KMS-11 (cell line): ENCODE measurements around the gene GNB1.

Experiments used
- H2AFZ ChIP-seq: fragments of 200-600 bp; sonication (generic); 2 replicates; pipeline ENCODE4 v1.6.1; 2016; ENCODE audit warnings: antibody characterized with exemption, mixed run types, low read depth
- H3K27ac ChIP-seq: fragments of 200-600 bp; sonication (generic); 2 replicates; pipeline ENCODE4 v1.6.1; 2016; ENCODE audit warnings: mild to moderate bottlenecking, mixed run types
- H3K27me3 ChIP-seq: fragments of 200-600 bp; sonication (generic); 2 replicates; pipeline ENCODE4 v1.6.1; 2017; ENCODE audit warnings: mild to moderate bottlenecking, low read depth, mixed run types, moderate library complexity; ENCODE audit not compliant: insufficient read depth
- H3K36me3 ChIP-seq: fragments of 200-600 bp; sonication (generic); 2 replicates; pipeline ENCODE4 v1.6.1; 2017; ENCODE audit warnings: mild to moderate bottlenecking, mixed run types; ENCODE audit not compliant: insufficient read depth
- H3K4me1 ChIP-seq: fragments of 200-600 bp; sonication (generic); 2 replicates; pipeline ENCODE4 v1.6.1; 2016; ENCODE audit warnings: mild to moderate bottlenecking, low read depth, mixed run types; ENCODE audit not compliant: poor library complexity, severe bottlenecking
- H3K4me2 ChIP-seq: fragments of 200-600 bp; sonication (generic); 2 replicates; pipeline ENCODE4 v1.7.0; 2016; ENCODE audit warnings: mild to moderate bottlenecking, mixed run types
- H3K4me3 ChIP-seq: fragments of 200-600 bp; sonication (generic); IDR thresholded peaks from 2 replicates; pipeline ENCODE4 v1.6.1; 2017; ENCODE audit warnings: low read depth, low read length, mixed read lengths; ENCODE audit not compliant: insufficient read depth
- H3K79me2 ChIP-seq: fragments of 200-600 bp; sonication (generic); 2 replicates; pipeline ENCODE4 v1.6.1; 2016; ENCODE audit warnings: low read depth, mixed run types; ENCODE audit not compliant: insufficient read depth
- H3K9ac ChIP-seq: fragments of 200-600 bp; sonication (generic); 2 replicates; pipeline ENCODE4 v1.6.1; 2016; ENCODE audit warnings: mild to moderate bottlenecking, mixed run types
- H4K20me1 ChIP-seq: fragments of 200-600 bp; sonication (generic); 2 replicates; pipeline ENCODE4 v1.6.1; 2016; ENCODE audit warnings: mild to moderate bottlenecking, mixed run types; ENCODE audit not compliant: insufficient read depth
- CTCF ChIP-seq: fragments of 200-600 bp; sonication (generic); conservative IDR thresholded peaks from 2 replicates; pipeline ENCODE4 v1.6.1; 2017; ENCODE audit warnings: low read depth, mild to moderate bottlenecking, antibody characterized with exemption, low read length, moderate library complexity, mixed read lengths

The GNB1 gene

GRCh38 chr1:1883092-1883873 lies 7.6 kb downstream of the GNB1 start:
- Histone ChIP-seq H3K27ac (peak overlapping the region; percentile 36; the same call in 1 of the 2 replicates), H3K4me2 (peak overlapping the region; percentile 22), H3K27me3 (no peaks in the 10 kb centered on the region), H3K4me3 (no peak overlapping the region), H3K9ac (peak overlapping the region; percentile 7; the same call in 1 of the 2 replicates), H2AFZ (no peak overlapping the region), H3K79me2 (peaks cover 100% of the 10 kb centered on the region), H3K4me1 (peaks cover 58% of the 10 kb centered on the region), H3K36me3 (no peaks in the 10 kb centered on the region; the same call in 1 of the 2 replicates), H4K20me1 (peaks cover 89% of the 10 kb centered on the region)
- no peak for TF ChIP-seq CTCF

GRCh38 chr1:1881727-1882126 lies 9.2 kb downstream of the GNB1 start:
- H3K27ac ChIP-seq, result no peak overlapping the region
- H3K36me3 ChIP-seq, result no peaks in the 10 kb centered on the region; the same call in 1 of the 2 replicates
- H3K4me1 ChIP-seq, result peaks cover 42% of the 10 kb centered on the region
- H3K4me3 ChIP-seq, result no peak overlapping the region
- H3K4me2 ChIP-seq, result no peak overlapping the region
- H3K79me2 ChIP-seq, result peaks cover 97% of the 10 kb centered on the region
- peaks cover 86% of the 10 kb centered on the region for H4K20me1 ChIP-seq
- TF ChIP-seq CTCF, result no peak
- no peak overlapping the region for H2AFZ ChIP-seq
- no peak overlapping the region for H3K9ac ChIP-seq
- no peaks in the 10 kb centered on the region for H3K27me3 ChIP-seq

GRCh38 chr1:1880617-1881312 lies 10.1 kb downstream of the GNB1 start:
- Histone ChIP-seq H3K4me3 (no peak overlapping the region), H4K20me1 (peaks cover 83% of the 10 kb centered on the region), H3K9ac (no peak overlapping the region), H2AFZ (no peak overlapping the region), H3K36me3 (no peaks in the 10 kb centered on the region; the same call in 1 of the 2 replicates), H3K79me2 (peaks cover 97% of the 10 kb centered on the region), H3K27ac (no peak overlapping the region), H3K4me1 (peaks cover 33% of the 10 kb centered on the region), H3K27me3 (no peaks in the 10 kb centered on the region), H3K4me2 (no peak overlapping the region)
- no peak for TF ChIP-seq CTCF

- Histone ChIP-seq H3K9ac (no peak overlapping the region), H2AFZ (no peak overlapping the region), H3K36me3 (no peaks in the 10 kb centered on the region; the same call in 1 of the 2 replicates), H4K20me1 (peaks cover 86% of the 10 kb centered on the region), H3K27me3 (no peaks in the 10 kb centered on the region), H3K4me1 (peaks cover 28% of the 10 kb centered on the region), H3K4me3 (no peak overlapping the region), H3K27ac (no peak overlapping the region), H3K79me2 (peaks cover 97% of the 10 kb centered on the region), H3K4me2 (no peak overlapping the region)
- TF ChIP-seq CTCF, result no peak
These were observed 10.9 kb downstream of the GNB1 start for GRCh38 chr1:1879942-1880341.
